ENCODE results near the gene GPANK1. TPM values are rescaled to one million over a fixed set of nuclear protein-coding genes. Genes with fewer than 3 reads are reported as not detected.

GPANK1 gene
- total and polyA plus RNA-seq, 9 donors: 9.8 to 19.0 (median 15.5) TPM

GRCh38 chr6:31692353-31692752 is 27.6 kb upstream of the GPANK1 start:
- Histone ChIP-seq H3K36me3 (ENCODE audit: control insufficient read depth, insufficient read depth, low read length) (peaks cover 82% of the 10 kb centered on the region), H3K4me3 (ENCODE audit: low read length) (no peak overlapping the region), H3K4me1 (ENCODE audit: control insufficient read depth, insufficient read depth, low read length) (no peaks in the 10 kb centered on the region), H3K27ac (ENCODE audit: low read length) (no peak overlapping the region), H3K9me3 (replicated peaks; ENCODE audit: control insufficient read depth, low read depth, low read length) (no peaks in the 10 kb centered on the region), H3K27me3 (ENCODE audit: control insufficient read depth, insufficient read depth, low read length) (no peaks in the 10 kb centered on the region)
- WGBS (ENCODE audit: insufficient coverage): 81% methylated on average over 2 of the region's 4 CpGs
- no peak for DNase-seq

- H3K27me3 ChIP-seq (ENCODE audit: control insufficient read depth, insufficient read depth, low read length): no peaks in the 10 kb centered on the region
- H3K4me1 ChIP-seq (ENCODE audit: control insufficient read depth, insufficient read depth, low read length): no peaks in the 10 kb centered on the region
- H3K36me3 ChIP-seq (ENCODE audit: control insufficient read depth, insufficient read depth, low read length): peaks cover 83% of the 10 kb centered on the region
- WGBS (ENCODE audit: insufficient coverage): 95% methylated on average over 8 of the region's 12 CpGs
- H3K9me3 ChIP-seq (replicated peaks; ENCODE audit: control insufficient read depth, low read depth, low read length): no peaks in the 10 kb centered on the region
- no peak overlapping the region for H3K4me3 ChIP-seq (ENCODE audit: low read length)
- DNase-seq: no peak
- H3K27ac ChIP-seq (ENCODE audit: low read length): no peak overlapping the region
Observed at GRCh38 chr6:31691564-31692108, 26.8 kb upstream of the GPANK1 start.

GRCh38 chr6:31691078-31691463 is 26.3 kb upstream of the GPANK1 start:
- Histone ChIP-seq H3K27me3 (ENCODE audit: control insufficient read depth, insufficient read depth, low read length) (no peaks in the 10 kb centered on the region), H3K36me3 (ENCODE audit: control insufficient read depth, insufficient read depth, low read length) (peaks cover 85% of the 10 kb centered on the region), H3K27ac (ENCODE audit: low read length) (no peak overlapping the region), H3K9me3 (replicated peaks; ENCODE audit: control insufficient read depth, low read depth, low read length) (no peaks in the 10 kb centered on the region), H3K4me3 (ENCODE audit: low read length) (no peak overlapping the region), H3K4me1 (ENCODE audit: control insufficient read depth, insufficient read depth, low read length) (no peaks in the 10 kb centered on the region)
- DNase-seq: no peak
- WGBS (ENCODE audit: insufficient coverage): 73% methylated on average over 2 of the region's 6 CpGs

- no peak overlapping the region for H3K4me3 ChIP-seq (ENCODE audit: low read length)
- no peak for DNase-seq
- no CpG with 5 or more reads among the region's 10 CpGs for WGBS (ENCODE audit: insufficient coverage)
- no peaks in the 10 kb centered on the region for H3K9me3 ChIP-seq (replicated peaks; ENCODE audit: control insufficient read depth, low read depth, low read length)
- H3K27me3 ChIP-seq (ENCODE audit: control insufficient read depth, insufficient read depth, low read length): no peaks in the 10 kb centered on the region
- peaks cover 90% of the 10 kb centered on the region for H3K36me3 ChIP-seq (ENCODE audit: control insufficient read depth, insufficient read depth, low read length)
- H3K27ac ChIP-seq (ENCODE audit: low read length): no peak overlapping the region
- H3K4me1 ChIP-seq (ENCODE audit: control insufficient read depth, insufficient read depth, low read length): no peaks in the 10 kb centered on the region
Observed at GRCh38 chr6:31690231-31691077, 25.7 kb upstream of the GPANK1 start.

GRCh38 chr6:31689249-31690110 is 24.7 kb upstream of the GPANK1 start:
- WGBS (ENCODE audit: insufficient coverage): 86% methylated on average over 4 of the region's 11 CpGs
- DNase-seq: no peak

GRCh38 chr6:31687860-31688693 is 23.3 kb upstream of the GPANK1 start:
- Histone ChIP-seq H3K27ac (ENCODE audit: low read length) (no peak overlapping the region), H3K4me3 (ENCODE audit: low read length) (no peak overlapping the region), H3K36me3 (ENCODE audit: control insufficient read depth, insufficient read depth, low read length) (peaks cover 74% of the 10 kb centered on the region), H3K27me3 (ENCODE audit: control insufficient read depth, insufficient read depth, low read length) (no peaks in the 10 kb centered on the region), H3K4me1 (ENCODE audit: control insufficient read depth, insufficient read depth, low read length) (peaks cover 8% of the 10 kb centered on the region), H3K9me3 (replicated peaks; ENCODE audit: control insufficient read depth, low read depth, low read length) (no peaks in the 10 kb centered on the region)
- WGBS (ENCODE audit: insufficient coverage): 79% methylated on average over 8 of the region's 14 CpGs
- DNase-seq: no peak

More at GRCh38 chr6:31689249-31690110, 24.7 kb upstream of the GPANK1 start:
- no peak overlapping the region for H3K4me3 ChIP-seq (ENCODE audit: low read length)
- H3K27ac ChIP-seq (ENCODE audit: low read length): no peak overlapping the region
- no peaks in the 10 kb centered on the region for H3K27me3 ChIP-seq (ENCODE audit: control insufficient read depth, insufficient read depth, low read length)
- peaks cover 83% of the 10 kb centered on the region for H3K36me3 ChIP-seq (ENCODE audit: control insufficient read depth, insufficient read depth, low read length)
- H3K9me3 ChIP-seq (replicated peaks; ENCODE audit: control insufficient read depth, low read depth, low read length): no peaks in the 10 kb centered on the region
- no peaks in the 10 kb centered on the region for H3K4me1 ChIP-seq (ENCODE audit: control insufficient read depth, insufficient read depth, low read length)

GRCh38 chr6:31687321-31687720 is 22.5 kb upstream of the GPANK1 start:
- Histone ChIP-seq H3K4me3 (ENCODE audit: low read length) (no peak overlapping the region), H3K36me3 (ENCODE audit: control insufficient read depth, insufficient read depth, low read length) (peaks cover 67% of the 10 kb centered on the region), H3K4me1 (ENCODE audit: control insufficient read depth, insufficient read depth, low read length) (peaks cover 12% of the 10 kb centered on the region), H3K27me3 (ENCODE audit: control insufficient read depth, insufficient read depth, low read length) (peaks cover 1% of the 10 kb centered on the region), H3K9me3 (replicated peaks; ENCODE audit: control insufficient read depth, low read depth, low read length) (no peaks in the 10 kb centered on the region), H3K27ac (ENCODE audit: low read length) (no peak overlapping the region)
- DNase-seq: no peak
- 73% methylated on average over 6 of the region's 8 CpGs for WGBS (ENCODE audit: insufficient coverage)

- Histone ChIP-seq H3K27ac (ENCODE audit: low read length) (no peak overlapping the region), H3K4me1 (ENCODE audit: control insufficient read depth, insufficient read depth, low read length) (peaks cover 15% of the 10 kb centered on the region), H3K9me3 (replicated peaks; ENCODE audit: control insufficient read depth, low read depth, low read length) (no peaks in the 10 kb centered on the region), H3K4me3 (ENCODE audit: low read length) (no peak overlapping the region), H3K36me3 (ENCODE audit: control insufficient read depth, insufficient read depth, low read length) (peaks cover 62% of the 10 kb centered on the region), H3K27me3 (ENCODE audit: control insufficient read depth, insufficient read depth, low read length) (peaks cover 6% of the 10 kb centered on the region)
- 80% methylated on average over 3 of the region's 5 CpGs for WGBS (ENCODE audit: insufficient coverage)
- no peak for DNase-seq
Observed at GRCh38 chr6:31686483-31686882, 21.7 kb upstream of the GPANK1 start.

GRCh38 chr6:31683591-31683990 is 18.8 kb upstream of the GPANK1 start:
- WGBS (ENCODE audit: insufficient coverage): 54% methylated on average over 12 of the region's 13 CpGs
- no peaks in the 10 kb centered on the region for H3K9me3 ChIP-seq (replicated peaks; ENCODE audit: control insufficient read depth, low read depth, low read length)
- peaks cover 27% of the 10 kb centered on the region for H3K4me1 ChIP-seq (ENCODE audit: control insufficient read depth, insufficient read depth, low read length)
- H3K4me3 ChIP-seq (ENCODE audit: low read length): no peak overlapping the region
- peaks cover 12% of the 10 kb centered on the region for H3K27me3 ChIP-seq (ENCODE audit: control insufficient read depth, insufficient read depth, low read length)
- H3K27ac ChIP-seq (ENCODE audit: low read length): no peak overlapping the region
- H3K36me3 ChIP-seq (ENCODE audit: control insufficient read depth, insufficient read depth, low read length): peaks cover 34% of the 10 kb centered on the region
- no peak for DNase-seq

Measured in muscle of leg (tissue), 11 donors.